Medulla oblongata (tissue), 1 donor: Measurements from ENCODE around the gene CEP89.
"Not testable (repeated sequence)": the region's sequence is repeated elsewhere in the genome, so short reads cannot be mapped to it uniquely, and the experiment has no call there.

Experiments used
- DNase-seq: peaks from one replicate; pipeline ENCODE4 v3.0.0-alpha.2; 2015; ENCODE audit errors: extremely low spot score

The CEP89 gene

DNA sequence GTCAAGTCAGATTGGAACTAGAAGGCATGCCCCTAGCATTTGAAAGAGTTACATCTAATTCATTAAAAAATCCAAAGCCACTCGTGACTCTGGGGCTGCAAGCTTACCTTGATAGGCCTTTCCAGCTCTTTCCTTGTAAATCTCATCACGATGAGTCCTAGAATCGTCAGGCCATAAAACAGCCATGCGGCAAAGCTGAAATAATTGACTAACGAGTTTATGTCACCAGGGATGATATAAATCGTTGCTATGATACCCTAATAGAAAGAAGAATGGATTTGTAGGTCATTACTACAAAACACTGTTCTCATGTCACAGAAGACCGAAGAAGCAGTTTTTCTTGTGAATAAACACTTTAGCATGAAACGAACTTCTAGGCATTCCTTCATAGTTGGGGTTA is 129.7 kb downstream of the CEP89 start:
- DNase-seq, result no peak

DNA sequence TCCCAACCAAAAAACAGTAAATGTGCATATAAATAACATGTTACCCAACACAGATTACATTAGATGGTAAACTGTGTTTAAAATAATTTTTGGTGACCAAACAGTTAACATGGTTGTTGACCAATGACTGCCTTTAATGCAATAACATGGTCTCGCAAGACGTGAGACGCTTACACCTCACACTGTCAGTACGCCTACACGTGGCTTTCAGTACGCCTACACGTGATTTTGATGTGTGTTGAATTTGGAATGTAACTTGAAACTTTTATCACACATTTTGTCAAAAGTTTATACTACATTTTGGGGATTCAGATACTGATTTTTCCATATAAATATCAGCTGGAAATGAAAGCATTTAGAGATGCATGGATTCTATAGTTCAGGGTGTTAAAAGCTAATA is 134.2 kb downstream of the CEP89 start:
- DNase-seq, result no peak

DNA sequence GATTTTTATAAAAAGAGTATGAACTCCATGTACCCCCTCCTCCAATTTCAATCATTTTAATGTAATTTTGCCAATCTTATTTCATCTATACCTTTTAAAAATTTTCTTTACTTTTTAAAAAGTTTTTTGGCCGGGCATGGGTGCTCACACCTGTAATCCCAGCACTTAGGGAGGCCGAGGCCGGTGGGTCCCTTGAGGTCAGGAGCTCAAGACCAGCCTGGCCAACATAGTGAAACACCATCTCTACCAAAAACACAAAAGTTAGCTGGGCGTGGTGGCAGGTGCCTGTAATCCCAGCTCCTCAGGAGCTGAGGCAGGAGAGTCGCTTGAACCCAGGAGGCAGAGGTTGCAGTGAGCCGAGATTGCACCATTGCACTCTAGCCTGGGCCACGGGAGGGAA is 138.4 kb downstream of the CEP89 start:
- not testable (repeated sequence) for DNase-seq

DNA sequence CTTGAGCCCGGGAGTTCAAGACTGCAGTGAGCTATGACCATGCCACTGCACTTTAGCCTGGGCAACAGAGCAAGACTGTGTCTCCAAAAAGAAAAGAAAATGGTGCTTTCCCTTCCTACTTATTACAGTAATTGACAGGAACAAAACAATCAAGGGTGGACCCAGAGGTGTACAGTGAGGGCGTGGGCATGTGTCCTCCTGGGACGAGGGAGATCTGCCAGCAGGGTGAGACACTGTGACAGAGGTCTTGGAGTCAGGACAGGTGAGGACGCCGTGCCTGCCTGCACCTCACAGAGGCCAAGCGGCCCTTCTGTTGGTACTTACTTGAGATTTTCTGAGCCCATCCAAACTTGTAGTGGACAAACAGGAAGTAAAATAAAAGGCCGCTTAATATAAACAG is 138.9 kb downstream of the CEP89 start:
- not testable (repeated sequence) for DNase-seq

GRCh38 chr19:32832094-32832493 is 139.7 kb downstream of the CEP89 start:
- DNase-seq, result not testable (repeated sequence)

DNA sequence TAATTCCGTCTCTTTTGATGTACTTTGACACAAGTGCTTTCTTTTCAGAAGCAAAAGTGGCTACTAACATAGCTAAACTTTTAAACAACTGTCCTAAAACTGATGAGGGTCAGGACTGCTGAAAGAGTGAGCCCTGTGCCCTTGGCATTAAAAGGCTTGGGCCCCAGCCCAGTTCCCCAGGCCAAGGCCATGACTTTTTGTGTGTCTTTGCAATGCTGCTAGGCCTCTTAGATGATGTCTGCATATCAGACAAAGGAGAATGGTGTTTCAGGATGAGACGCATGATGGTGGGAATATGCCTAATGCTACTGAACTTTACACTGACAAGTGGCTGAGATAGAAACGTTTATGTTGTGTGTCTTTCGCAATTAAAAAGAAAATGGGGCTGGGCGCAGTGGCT is 140.1 kb downstream of the CEP89 start:
- DNase-seq, result no peak

GRCh38 chr19:32830231-32831014 is 141.3 kb downstream of the CEP89 start:
- no peak for DNase-seq

- DNase-seq, result no peak
Measured at GRCh38 chr19:32829345-32829896, 142.3 kb downstream of the CEP89 start.

GRCh38 chr19:32828643-32829344 is 143.0 kb downstream of the CEP89 start:
- DNase-seq, result no peak

DNA sequence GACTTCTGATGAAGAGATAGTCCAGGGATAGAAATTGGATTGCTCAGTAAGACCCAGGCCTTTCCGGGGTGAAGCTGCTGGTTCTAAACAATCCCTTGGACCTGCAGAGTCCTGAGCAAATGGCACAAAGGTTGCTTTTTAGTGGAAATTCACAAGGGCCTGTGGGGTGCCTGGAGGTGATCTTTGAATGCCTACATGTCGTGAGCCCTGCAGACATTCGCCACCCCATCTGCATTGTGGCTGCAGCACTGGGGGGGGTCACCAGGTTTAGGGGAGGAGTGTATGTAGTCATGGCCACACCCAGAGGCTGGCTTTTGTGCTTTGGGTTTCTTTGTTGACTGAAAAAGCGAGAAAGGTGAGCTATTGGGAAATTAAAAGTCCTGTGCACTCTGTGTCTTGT is 143.6 kb downstream of the CEP89 start:
- DNase-seq, result no peak
